GM12878 (cell line): ENCODE results near the gene CFAP65. TPM values are rescaled to one million over a fixed set of nuclear protein-coding genes. Genes with fewer than 3 reads are reported as not detected.

Source experiments
- DPF2 ChIP-seq: fragments of 450-650 bp; IDR thresholded peaks from 2 replicates; pipeline ENCODE4 v1.6.1; 2017; ENCODE audit warnings: mild to moderate bottlenecking
- ETV6 ChIP-seq, 2 experiments: fragments of 450-650 bp in 1 of 2; IDR thresholded peaks in 1 of 2; conservative IDR thresholded peaks in 1 of 2; 2 replicates each; pipeline ENCODE4 v1.6.1; 2014; ENCODE audit warnings: antibody characterized with exemption in 1 of 2, borderline replicate concordance in 1 of 2, low read depth in 1 of 2, mild to moderate bottlenecking in 1 of 2, moderate library complexity in 1 of 2
- IRF4 ChIP-seq: IDR thresholded peaks from 2 replicates; pipeline ENCODE4 v1.6.1; 2011; ENCODE audit warnings: low read depth, low read length
- POLR2AphosphoS5 ChIP-seq: IDR thresholded peaks from 2 replicates; pipeline ENCODE4 v1.6.1; 2011; ENCODE audit warnings: mild to moderate bottlenecking, low read length, inconsistent platforms
- RBBP5 ChIP-seq: fragments of 200-600 bp; sonication (generic); conservative IDR thresholded peaks from 2 replicates; pipeline ENCODE4 v1.6.1; 2016
- RELA ChIP-seq: fragments of 450-650 bp; IDR thresholded peaks from 2 replicates; pipeline ENCODE4 v1.8.0; 2014; ENCODE audit warnings: borderline replicate concordance; ENCODE audit not compliant: partially characterized antibody
- SMC3 ChIP-seq: IDR thresholded peaks from 2 replicates; pipeline ENCODE4 v1.6.1; 2011; ENCODE audit warnings: low read length, improper control_type of control experiment, borderline replicate concordance
- SP1 ChIP-seq: IDR thresholded peaks from one replicate; pipeline ENCODE4 v1.6.1; 2011; ENCODE audit warnings: low read depth, low read length
- TCF3 ChIP-seq: IDR thresholded peaks from 2 replicates; pipeline ENCODE4 v1.6.1; 2012; ENCODE audit warnings: low read depth, mild to moderate bottlenecking, low read length, borderline replicate concordance; ENCODE audit not compliant: insufficient read depth
- WRNIP1 ChIP-seq: IDR thresholded peaks from 2 replicates; pipeline ENCODE4 v1.6.1; 2011; ENCODE audit warnings: low read depth, low read length, improper control_type of control experiment, borderline replicate concordance
- polyA plus RNA-seq, 11 experiments: library from polyadenylated mRNA; depleted of rRNA in 4 of 11; unstranded in 6 of 11; stranded (reverse) in 5 of 11; fragments of >200 nt; fragmentation: Nextera tagmentation in 4 of 11; fragmentation: Illumina TruSeq in 1 of 11; extraction: Ambion mirVana in 4 of 11; extraction: Trizol in 1 of 11; gene quantifications; 1 replicate in 1 of 11; 2 replicates in 10 of 11; pipeline versions ENCODE4 v1.2.1 to v1.2.3, GENCODE V29; 2011 to 2016; ENCODE audit warnings: inconsistent platforms in 2 of 11, missing spikeins in 2 of 11, low read depth in 1 of 11
- total RNA-seq, 4 experiments: library from RNA; depleted of rRNA in 3 of 4; stranded (reverse); fragments of >200 nt in 3 of 4; fragmentation: Illumina TruSeq in 1 of 4; extraction: Trizol in 1 of 4; gene quantifications; 2 replicates each; pipeline versions ENCODE4 v1.2.1 to v1.2.3, GENCODE V29; 2013 to 2021
- TF ChIP-seq, protein P1 (sequence below), 3 experiments: IDR thresholded peaks in 2 of 3; conservative IDR thresholded peaks in 1 of 3; 2 replicates each; pipeline ENCODE4 v1.5.1; 2011; ENCODE audit warnings: low read depth in 3 of 3, low read length in 3 of 3, mild to moderate bottlenecking in 3 of 3, control low read depth in 2 of 3, moderate library complexity in 2 of 3, inconsistent platforms in 1 of 3, mixed read lengths in 1 of 3; ENCODE audit not compliant: control insufficient read depth in 2 of 3, insufficient read depth in 1 of 3; ENCODE audit errors: extremely low read depth in 1 of 3

The CFAP65 gene
- total and polyA plus RNA-seq, 10 of the 15 experiments (the other 5 are each of a cell fraction or from before 2014, with no cell fraction given), result not detected

DNA sequence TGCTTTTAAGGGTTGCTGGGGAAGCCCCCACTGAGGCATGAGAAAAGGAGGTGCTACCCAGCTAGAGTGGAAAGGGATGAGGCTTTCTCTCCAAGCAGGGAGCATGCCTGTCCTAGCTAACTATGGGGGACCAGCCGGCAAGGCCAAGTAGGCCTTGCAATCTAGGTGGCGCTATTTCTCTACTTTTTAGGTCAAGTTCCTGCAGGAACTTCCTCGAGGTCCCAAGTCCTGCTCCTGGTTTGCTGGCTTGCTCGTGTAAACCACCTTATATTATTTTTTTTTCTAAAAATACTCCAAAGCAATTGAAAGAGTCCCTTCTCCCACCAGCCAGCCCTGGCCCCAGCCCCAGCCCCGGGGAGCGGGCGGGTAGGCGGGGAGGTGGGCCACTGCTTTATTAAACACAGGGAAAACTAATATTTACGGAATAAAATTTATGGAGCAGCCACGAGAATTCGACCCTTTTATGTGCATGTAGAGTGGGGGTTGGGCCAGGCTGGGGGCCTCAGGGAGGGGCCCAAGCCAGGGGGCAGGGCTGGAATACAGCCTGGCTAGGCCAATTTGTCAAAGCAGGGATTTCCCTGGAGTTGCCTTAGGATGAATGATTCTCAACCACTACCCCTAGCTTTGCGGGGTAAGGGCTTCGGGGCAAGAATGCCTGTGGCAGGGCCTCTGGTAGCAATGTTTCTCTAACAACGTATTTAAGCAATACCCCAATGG lies 32.3 kb upstream of the CFAP65 start (continued):
- TF ChIP-seq SMC3 (peak; percentile 68), POLR2AphosphoS5 (no peak), DPF2 (no peak), ETV6 (conservative IDR thresholded peaks at IDR 0.05 in 1 of 2, IDR thresholded peaks at IDR 0.05 in 1 of 2; ENCODE audit: borderline replicate concordance in 1 of 2, low read depth in 1 of 2) (no peak), WRNIP1 (no peak), SP1 (no peak), RELA (no peak), IRF4 (no peak), RBBP5 (no peak), TCF3 (no peak)
- TF ChIP-seq, protein P1, sequence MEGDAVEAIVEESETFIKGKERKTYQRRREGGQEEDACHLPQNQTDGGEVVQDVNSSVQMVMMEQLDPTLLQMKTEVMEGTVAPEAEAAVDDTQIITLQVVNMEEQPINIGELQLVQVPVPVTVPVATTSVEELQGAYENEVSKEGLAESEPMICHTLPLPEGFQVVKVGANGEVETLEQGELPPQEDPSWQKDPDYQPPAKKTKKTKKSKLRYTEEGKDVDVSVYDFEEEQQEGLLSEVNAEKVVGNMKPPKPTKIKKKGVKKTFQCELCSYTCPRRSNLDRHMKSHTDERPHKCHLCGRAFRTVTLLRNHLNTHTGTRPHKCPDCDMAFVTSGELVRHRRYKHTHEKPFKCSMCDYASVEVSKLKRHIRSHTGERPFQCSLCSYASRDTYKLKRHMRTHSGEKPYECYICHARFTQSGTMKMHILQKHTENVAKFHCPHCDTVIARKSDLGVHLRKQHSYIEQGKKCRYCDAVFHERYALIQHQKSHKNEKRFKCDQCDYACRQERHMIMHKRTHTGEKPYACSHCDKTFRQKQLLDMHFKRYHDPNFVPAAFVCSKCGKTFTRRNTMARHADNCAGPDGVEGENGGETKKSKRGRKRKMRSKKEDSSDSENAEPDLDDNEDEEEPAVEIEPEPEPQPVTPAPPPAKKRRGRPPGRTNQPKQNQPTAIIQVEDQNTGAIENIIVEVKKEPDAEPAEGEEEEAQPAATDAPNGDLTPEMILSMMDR (IDR thresholded peaks at IDR 0.05 in 2 of 3, conservative IDR thresholded peaks at IDR 0.05 in 1 of 3; ENCODE audit: control insufficient read depth in 2 of 3, extremely low read depth in 1 of 3, insufficient read depth in 1 of 3, low read depth in 3 of 3, low read length in 3 of 3), result peak; percentile 48 to 62 (median 58)
